ENCODE results near the gene ALOX5.
"Not testable (repeated sequence)": the region's sequence is repeated elsewhere in the genome, so short reads cannot be mapped to it uniquely, and the experiment has no call there.

ALOX5 gene

DNA sequence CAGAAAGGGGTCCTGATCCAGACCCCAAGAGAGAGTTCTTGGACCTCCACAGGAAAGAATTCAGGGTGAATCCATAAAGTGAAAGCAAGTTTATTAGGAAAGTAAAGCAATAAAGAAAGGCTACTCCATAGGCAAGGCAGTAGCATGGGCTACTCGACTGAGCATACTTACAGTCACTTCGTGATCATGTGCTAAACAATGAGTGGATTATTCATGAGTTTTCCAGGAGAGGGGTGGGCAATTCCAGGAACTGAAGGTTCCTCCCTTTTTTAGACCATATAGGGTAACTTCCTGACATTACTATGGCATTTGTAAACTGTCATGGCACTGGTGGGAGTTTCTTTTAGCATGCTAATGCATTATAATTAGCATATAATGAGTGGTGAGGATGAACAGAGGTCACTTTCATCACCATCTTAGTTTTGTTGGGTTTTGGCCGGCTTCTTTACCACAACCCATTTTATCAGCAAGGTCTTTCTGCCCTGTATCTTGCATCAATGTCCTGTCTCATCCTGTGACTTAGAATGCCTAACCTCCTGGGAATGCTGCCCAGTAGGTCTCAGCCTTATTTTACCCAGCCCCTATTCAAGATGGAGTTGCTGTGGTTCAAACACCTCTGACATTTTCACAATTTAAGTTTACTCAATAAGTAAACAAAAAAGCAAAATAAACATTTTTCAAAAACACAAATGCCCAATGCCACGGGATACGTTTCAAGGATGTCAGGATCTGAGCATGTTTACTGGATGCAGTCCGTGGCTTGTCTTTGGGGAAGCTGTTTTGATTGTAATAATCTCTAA, 37.0 kb downstream of the ALOX5 start:
- Histone ChIP-seq H3K27ac (replicated peaks) (no peak overlapping the region), H3K4me3 (replicated peaks; ENCODE audit: insufficient read depth, low read length) (no peak overlapping the region), H3K27me3 (ENCODE audit: insufficient read depth, poor library complexity, severe bottlenecking) (no peaks in the 10 kb centered on the region)
- TF ChIP-seq SPI1 (IDR thresholded peaks at IDR 0.05; ENCODE audit: borderline replicate concordance, low read depth): no peak
- TF ChIP-seq REST (IDR thresholded peaks at IDR 0.05; ENCODE audit: insufficient replicate concordance, low read depth): no peak
- TF ChIP-seq POLR2AphosphoS5 (IDR thresholded peaks at IDR 0.05; ENCODE audit: low read depth): no peak
- TF ChIP-seq CTCF (IDR thresholded peaks at IDR 0.05; ENCODE audit: insufficient read depth, low read length): no peak
- no peak for TF ChIP-seq GABPA (IDR thresholded peaks at IDR 0.05; ENCODE audit: low read depth)
- DNase-seq (ENCODE audit: low read depth in 1 of 2, low spot score in 1 of 2): no peak

DNA sequence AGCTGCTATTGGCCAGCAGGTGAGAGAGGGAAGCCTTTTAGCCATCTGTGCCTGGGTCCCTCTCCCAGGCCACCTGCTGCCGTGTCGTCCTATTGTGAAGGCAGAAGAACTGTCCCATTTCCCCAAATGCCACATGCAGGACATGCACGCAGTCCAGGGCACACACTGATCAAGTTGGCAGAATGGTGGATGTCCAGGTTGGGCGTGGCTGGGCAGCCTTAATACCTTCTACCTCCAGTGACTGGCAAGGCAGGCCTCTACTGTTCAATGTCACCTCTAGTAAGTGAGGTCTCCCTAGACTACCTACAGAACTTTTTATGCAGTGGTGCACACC, 37.6 kb downstream of the ALOX5 start:
- H3K27ac ChIP-seq (replicated peaks): no peak overlapping the region

DNA sequence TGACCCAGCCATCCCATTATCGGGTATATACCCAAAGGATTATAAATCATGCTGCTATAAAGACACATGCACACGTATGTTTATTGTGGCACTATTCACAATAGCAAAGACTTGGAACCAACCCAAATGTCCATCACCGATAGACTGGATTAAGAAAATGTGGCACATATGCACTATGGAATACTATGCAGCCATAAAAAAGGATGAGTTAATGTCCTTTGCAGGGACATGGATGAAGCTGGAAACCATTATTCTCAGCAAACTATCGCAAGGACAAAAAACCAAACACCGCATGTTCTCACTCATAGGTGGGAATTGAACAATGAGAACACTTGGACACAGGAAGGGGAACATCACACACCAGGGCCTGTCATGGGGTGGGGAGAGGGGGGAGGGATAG, 41.0 kb downstream of the ALOX5 start:
- not testable (repeated sequence) for H3K27ac ChIP-seq (replicated peaks); H3K27me3 ChIP-seq (ENCODE audit: insufficient read depth, poor library complexity, severe bottlenecking); DNase-seq (ENCODE audit: low read depth in 1 of 2, low spot score in 1 of 2); H3K4me3 ChIP-seq (replicated peaks; ENCODE audit: insufficient read depth, low read length)

More for the DNA sequence above, 37.6 kb downstream of the ALOX5 start:
- DNase-seq (ENCODE audit: low read depth in 1 of 2, low spot score in 1 of 2): no peak
- H3K4me3 ChIP-seq (replicated peaks; ENCODE audit: insufficient read depth, low read length): no peak overlapping the region
- TF ChIP-seq SPI1 (IDR thresholded peaks at IDR 0.05; ENCODE audit: borderline replicate concordance, low read depth): no peak
- no peak for TF ChIP-seq GABPA (IDR thresholded peaks at IDR 0.05; ENCODE audit: low read depth)
- no peak for TF ChIP-seq CTCF (IDR thresholded peaks at IDR 0.05; ENCODE audit: insufficient read depth, low read length)
- TF ChIP-seq REST (IDR thresholded peaks at IDR 0.05; ENCODE audit: insufficient replicate concordance, low read depth): no peak
- TF ChIP-seq POLR2AphosphoS5 (IDR thresholded peaks at IDR 0.05; ENCODE audit: low read depth): no peak
- H3K27me3 ChIP-seq (ENCODE audit: insufficient read depth, poor library complexity, severe bottlenecking): no peaks in the 10 kb centered on the region

DNA sequence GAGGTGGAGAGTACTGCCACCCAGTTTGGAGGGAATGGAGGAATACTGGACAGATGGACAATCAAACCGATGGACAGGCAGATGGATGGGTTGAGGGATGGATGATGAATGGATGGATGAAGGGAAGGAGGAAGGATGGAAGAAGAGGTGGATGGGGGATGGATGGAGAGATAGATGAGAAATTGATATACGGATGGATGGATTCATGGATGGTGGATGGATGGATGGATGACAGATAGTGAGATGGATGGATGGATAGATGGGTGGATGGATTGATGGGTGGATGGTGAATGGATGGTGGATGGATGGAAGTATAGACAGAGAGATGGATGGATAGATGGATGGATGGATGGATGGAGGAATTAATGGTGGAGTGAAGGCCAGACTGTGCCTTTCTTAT, 42.6 kb downstream of the ALOX5 start:
- H3K27me3 ChIP-seq (ENCODE audit: insufficient read depth, poor library complexity, severe bottlenecking): no peaks in the 10 kb centered on the region
- H3K27ac ChIP-seq (replicated peaks): no peak overlapping the region
- H3K4me3 ChIP-seq (replicated peaks; ENCODE audit: insufficient read depth, low read length): no peak overlapping the region
- DNase-seq (ENCODE audit: low read depth in 1 of 2, low spot score in 1 of 2): no peak
- TF ChIP-seq CTCF (IDR thresholded peaks at IDR 0.05; ENCODE audit: insufficient read depth, low read length) (no peak), POLR2AphosphoS5 (IDR thresholded peaks at IDR 0.05; ENCODE audit: low read depth) (no peak), REST (IDR thresholded peaks at IDR 0.05; ENCODE audit: insufficient replicate concordance, low read depth) (no peak), GABPA (IDR thresholded peaks at IDR 0.05; ENCODE audit: low read depth) (no peak), SPI1 (IDR thresholded peaks at IDR 0.05; ENCODE audit: borderline replicate concordance, low read depth) (no peak)
